ENCODE measurements around the gene NR6A1.

The NR6A1 gene

GRCh38 chr9:124631326-124631725, 139.8 kb downstream of the NR6A1 start:
- Histone ChIP-seq H3K4me2 (ENCODE audit: low read length) (no peak overlapping the region), H3K23ac (ENCODE audit: low read length) (no peak overlapping the region), H3K4me1 (ENCODE audit: control insufficient read depth, low read depth, low read length) (no peaks in the 10 kb centered on the region), H2BK15ac (replicated peaks; ENCODE audit: low read depth) (no peak overlapping the region), H3K18ac (ENCODE audit: low read length) (no peak overlapping the region), H2AK5ac (ENCODE audit: low read length) (no peak overlapping the region), H3K9ac (ENCODE audit: low read length) (no peak overlapping the region), H3K36me3 (ENCODE audit: control insufficient read depth, insufficient read depth, low read length) (no peaks in the 10 kb centered on the region), H4K5ac (ENCODE audit: low read length) (no peak overlapping the region), H4K8ac (ENCODE audit: low read depth, low read length) (no peak overlapping the region), H3K4me3 (ENCODE audit: low read length) (no peak overlapping the region), H3K4ac (ENCODE audit: low read depth, low read length) (no peak overlapping the region), H3K79me2 (ENCODE audit: control insufficient read depth, insufficient read depth, low read length) (no peaks in the 10 kb centered on the region), H2BK120ac (ENCODE audit: low read depth, low read length) (no peak overlapping the region), H3K27me3 (ENCODE audit: insufficient read depth, low read length, poor library complexity) (no peaks in the 10 kb centered on the region), H2BK5ac (ENCODE audit: low read length) (no peak overlapping the region), H3K79me1 (ENCODE audit: low read length) (no peaks in the 10 kb centered on the region), H3K27ac (ENCODE audit: low read depth, low read length) (no peak overlapping the region), H3K56ac (ENCODE audit: low read length) (no peak overlapping the region)
- DNase-seq, result no peak

GRCh38 chr9:124629600-124629999, 141.5 kb downstream of the NR6A1 start:
- Histone ChIP-seq H3K4ac (ENCODE audit: low read depth, low read length) (no peak overlapping the region), H2BK5ac (ENCODE audit: low read length) (no peak overlapping the region), H3K27me3 (ENCODE audit: insufficient read depth, low read length, poor library complexity) (no peaks in the 10 kb centered on the region), H3K27ac (ENCODE audit: low read depth, low read length) (no peak overlapping the region), H3K79me2 (ENCODE audit: control insufficient read depth, insufficient read depth, low read length) (no peaks in the 10 kb centered on the region), H3K4me3 (ENCODE audit: low read length) (no peak overlapping the region), H3K4me2 (ENCODE audit: low read length) (no peak overlapping the region), H2BK120ac (ENCODE audit: low read depth, low read length) (no peak overlapping the region), H3K18ac (ENCODE audit: low read length) (no peak overlapping the region), H4K8ac (ENCODE audit: low read depth, low read length) (no peak overlapping the region), H4K5ac (ENCODE audit: low read length) (no peak overlapping the region), H3K4me1 (ENCODE audit: control insufficient read depth, low read depth, low read length) (no peaks in the 10 kb centered on the region), H3K36me3 (ENCODE audit: control insufficient read depth, insufficient read depth, low read length) (no peaks in the 10 kb centered on the region), H3K23ac (ENCODE audit: low read length) (no peak overlapping the region), H3K9ac (ENCODE audit: low read length) (no peak overlapping the region), H3K56ac (ENCODE audit: low read length) (no peak overlapping the region), H2AK5ac (ENCODE audit: low read length) (no peak overlapping the region), H2BK15ac (replicated peaks; ENCODE audit: low read depth) (no peak overlapping the region), H3K79me1 (ENCODE audit: low read length) (no peaks in the 10 kb centered on the region)
- WGBS (ENCODE audit: extremely low coverage, insufficient coverage, low lambda C conversion rate), result no CpG with 5 or more reads among the region's 2 CpGs
- DNase-seq, result no peak

- no peak overlapping the region for H3K27ac ChIP-seq (ENCODE audit: low read depth, low read length)
- no peak overlapping the region for H3K23ac ChIP-seq (ENCODE audit: low read length)
- H3K4me2 ChIP-seq (ENCODE audit: low read length), result no peak overlapping the region
- no peak overlapping the region for H3K9ac ChIP-seq (ENCODE audit: low read length)
- no peaks in the 10 kb centered on the region for H3K79me1 ChIP-seq (ENCODE audit: low read length)
- no peak overlapping the region for H2BK15ac ChIP-seq (replicated peaks; ENCODE audit: low read depth)
- H2AK5ac ChIP-seq (ENCODE audit: low read length), result no peak overlapping the region
- no peaks in the 10 kb centered on the region for H3K79me2 ChIP-seq (ENCODE audit: control insufficient read depth, insufficient read depth, low read length)
- H3K4ac ChIP-seq (ENCODE audit: low read depth, low read length), result no peak overlapping the region
- no peak overlapping the region for H4K5ac ChIP-seq (ENCODE audit: low read length)
- no peak overlapping the region for H3K56ac ChIP-seq (ENCODE audit: low read length)
- H2BK5ac ChIP-seq (ENCODE audit: low read length), result no peak overlapping the region
- no peak overlapping the region for H4K8ac ChIP-seq (ENCODE audit: low read depth, low read length)
- H3K4me1 ChIP-seq (ENCODE audit: control insufficient read depth, low read depth, low read length), result no peaks in the 10 kb centered on the region
- no CpG with 5 or more reads among the region's 11 CpGs for WGBS (ENCODE audit: extremely low coverage, insufficient coverage, low lambda C conversion rate)
- no peaks in the 10 kb centered on the region for H3K27me3 ChIP-seq (ENCODE audit: insufficient read depth, low read length, poor library complexity)
- no peak overlapping the region for H3K4me3 ChIP-seq (ENCODE audit: low read length)
- DNase-seq, result no peak
- H2BK120ac ChIP-seq (ENCODE audit: low read depth, low read length), result no peak overlapping the region
- no peak overlapping the region for H3K18ac ChIP-seq (ENCODE audit: low read length)
- H3K36me3 ChIP-seq (ENCODE audit: control insufficient read depth, insufficient read depth, low read length), result no peaks in the 10 kb centered on the region
These were observed 142.4 kb downstream of the NR6A1 start for GRCh38 chr9:124628741-124629140.

- peaks cover 8% of the 10 kb centered on the region for H3K4me1 ChIP-seq (ENCODE audit: control insufficient read depth, low read depth, low read length)
- no peak overlapping the region for H3K4ac ChIP-seq (ENCODE audit: low read depth, low read length)
- H3K79me1 ChIP-seq (ENCODE audit: low read length), result peaks cover 2% of the 10 kb centered on the region
- no peak overlapping the region for H2AK5ac ChIP-seq (ENCODE audit: low read length)
- no peak overlapping the region for H3K23ac ChIP-seq (ENCODE audit: low read length)
- H3K36me3 ChIP-seq (ENCODE audit: control insufficient read depth, insufficient read depth, low read length), result no peaks in the 10 kb centered on the region
- H4K5ac ChIP-seq (ENCODE audit: low read length), result no peak overlapping the region
- DNase-seq, result no peak
- WGBS (ENCODE audit: extremely low coverage, insufficient coverage, low lambda C conversion rate), result no CpG with 5 or more reads among the region's 4 CpGs
- no peak overlapping the region for H2BK15ac ChIP-seq (replicated peaks; ENCODE audit: low read depth)
- H3K9ac ChIP-seq (ENCODE audit: low read length), result no peak overlapping the region
- no peak overlapping the region for H3K4me2 ChIP-seq (ENCODE audit: low read length)
- H3K56ac ChIP-seq (ENCODE audit: low read length), result no peak overlapping the region
- H3K79me2 ChIP-seq (ENCODE audit: control insufficient read depth, insufficient read depth, low read length), result no peaks in the 10 kb centered on the region
- H3K4me3 ChIP-seq (ENCODE audit: low read length), result no peak overlapping the region
- no peak overlapping the region for H3K18ac ChIP-seq (ENCODE audit: low read length)
- H3K27me3 ChIP-seq (ENCODE audit: insufficient read depth, low read length, poor library complexity), result no peaks in the 10 kb centered on the region
- no peak overlapping the region for H3K27ac ChIP-seq (ENCODE audit: low read depth, low read length)
- no peak overlapping the region for H4K8ac ChIP-seq (ENCODE audit: low read depth, low read length)
- H2BK5ac ChIP-seq (ENCODE audit: low read length), result no peak overlapping the region
- H2BK120ac ChIP-seq (ENCODE audit: low read depth, low read length), result no peak overlapping the region
These were observed 144.8 kb downstream of the NR6A1 start for GRCh38 chr9:124626276-124626675.

GRCh38 chr9:124625087-124625486, 146.0 kb downstream of the NR6A1 start:
- Histone ChIP-seq H3K18ac (ENCODE audit: low read length) (no peak overlapping the region), H2BK120ac (ENCODE audit: low read depth, low read length) (no peak overlapping the region), H3K79me1 (ENCODE audit: low read length) (peaks cover 4% of the 10 kb centered on the region), H3K9ac (ENCODE audit: low read length) (no peak overlapping the region), H2AK5ac (ENCODE audit: low read length) (no peak overlapping the region), H3K27me3 (ENCODE audit: insufficient read depth, low read length, poor library complexity) (no peaks in the 10 kb centered on the region), H3K4me3 (ENCODE audit: low read length) (no peak overlapping the region), H3K79me2 (ENCODE audit: control insufficient read depth, insufficient read depth, low read length) (no peaks in the 10 kb centered on the region), H2BK15ac (replicated peaks; ENCODE audit: low read depth) (no peak overlapping the region), H3K4me2 (ENCODE audit: low read length) (no peak overlapping the region), H3K27ac (ENCODE audit: low read depth, low read length) (no peak overlapping the region), H3K56ac (ENCODE audit: low read length) (no peak overlapping the region), H3K23ac (ENCODE audit: low read length) (no peak overlapping the region), H4K5ac (ENCODE audit: low read length) (no peak overlapping the region), H4K8ac (ENCODE audit: low read depth, low read length) (no peak overlapping the region), H3K36me3 (ENCODE audit: control insufficient read depth, insufficient read depth, low read length) (no peaks in the 10 kb centered on the region), H3K4ac (ENCODE audit: low read depth, low read length) (no peak overlapping the region), H3K4me1 (ENCODE audit: control insufficient read depth, low read depth, low read length) (peaks cover 8% of the 10 kb centered on the region), H2BK5ac (ENCODE audit: low read length) (no peak overlapping the region)
- WGBS (ENCODE audit: extremely low coverage, insufficient coverage, low lambda C conversion rate), result no CpG with 5 or more reads among the region's 6 CpGs
- DNase-seq, result no peak

- no peak overlapping the region for H3K9ac ChIP-seq (ENCODE audit: low read length)
- H3K4me2 ChIP-seq (ENCODE audit: low read length), result no peak overlapping the region
- H3K4me1 ChIP-seq (ENCODE audit: control insufficient read depth, low read depth, low read length), result peaks cover 8% of the 10 kb centered on the region
- no peak overlapping the region for H3K4me3 ChIP-seq (ENCODE audit: low read length)
- no peak overlapping the region for H4K5ac ChIP-seq (ENCODE audit: low read length)
- H2AK5ac ChIP-seq (ENCODE audit: low read length), result no peak overlapping the region
- no peaks in the 10 kb centered on the region for H3K79me2 ChIP-seq (ENCODE audit: control insufficient read depth, insufficient read depth, low read length)
- DNase-seq, result no peak
- no peak overlapping the region for H3K18ac ChIP-seq (ENCODE audit: low read length)
- no peak overlapping the region for H3K23ac ChIP-seq (ENCODE audit: low read length)
- peaks cover 4% of the 10 kb centered on the region for H3K79me1 ChIP-seq (ENCODE audit: low read length)
- no peak overlapping the region for H3K4ac ChIP-seq (ENCODE audit: low read depth, low read length)
- no peak overlapping the region for H2BK120ac ChIP-seq (ENCODE audit: low read depth, low read length)
- H3K27ac ChIP-seq (ENCODE audit: low read depth, low read length), result no peak overlapping the region
- no CpG with 5 or more reads among the region's 1 CpG for WGBS (ENCODE audit: extremely low coverage, insufficient coverage, low lambda C conversion rate)
- no peak overlapping the region for H2BK15ac ChIP-seq (replicated peaks; ENCODE audit: low read depth)
- H4K8ac ChIP-seq (ENCODE audit: low read depth, low read length), result no peak overlapping the region
- no peak overlapping the region for H3K56ac ChIP-seq (ENCODE audit: low read length)
- no peak overlapping the region for H2BK5ac ChIP-seq (ENCODE audit: low read length)
- no peaks in the 10 kb centered on the region for H3K27me3 ChIP-seq (ENCODE audit: insufficient read depth, low read length, poor library complexity)
- no peaks in the 10 kb centered on the region for H3K36me3 ChIP-seq (ENCODE audit: control insufficient read depth, insufficient read depth, low read length)
These were observed 146.4 kb downstream of the NR6A1 start for GRCh38 chr9:124624735-124624992.

Data from mesendoderm (in vitro differentiated cells).